Measurements from ENCODE around the gene UPF2.
"Not testable (repeated sequence)": the region's sequence is repeated elsewhere in the genome, so short reads cannot be mapped to it uniquely, and the experiment has no call there.

The UPF2 gene

DNA sequence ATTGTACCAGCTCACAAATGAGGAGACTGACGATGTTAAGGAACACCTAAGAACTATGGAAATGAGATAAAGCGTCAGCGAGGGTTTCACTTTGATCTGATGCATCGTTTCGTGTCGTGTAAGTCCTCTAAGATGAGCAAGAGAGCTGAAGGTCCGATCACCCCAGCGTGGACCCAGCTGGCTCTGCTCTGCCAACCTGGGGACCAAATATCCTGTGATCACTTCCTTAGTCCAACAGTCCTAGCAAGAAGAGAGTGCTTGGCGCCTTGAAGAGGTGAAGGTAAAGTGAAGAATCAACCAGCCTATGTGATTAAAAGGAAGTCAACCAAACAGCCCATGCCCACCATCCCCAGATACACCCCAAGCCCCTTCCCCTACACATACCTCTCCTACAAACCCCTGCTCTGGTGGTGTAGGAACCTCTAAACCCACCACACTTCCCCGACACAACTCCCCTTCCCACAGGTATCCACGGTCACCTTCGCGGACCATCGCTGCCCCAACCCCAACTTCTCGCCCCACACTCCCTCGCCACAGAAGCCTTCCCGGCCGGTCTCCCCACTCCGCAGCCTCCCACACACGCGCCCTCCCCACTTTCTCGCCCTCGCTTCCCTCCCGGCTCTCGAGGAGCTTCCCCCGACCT lies 722 bp downstream of the UPF2 start:
- no peak for DNase-seq

DNA sequence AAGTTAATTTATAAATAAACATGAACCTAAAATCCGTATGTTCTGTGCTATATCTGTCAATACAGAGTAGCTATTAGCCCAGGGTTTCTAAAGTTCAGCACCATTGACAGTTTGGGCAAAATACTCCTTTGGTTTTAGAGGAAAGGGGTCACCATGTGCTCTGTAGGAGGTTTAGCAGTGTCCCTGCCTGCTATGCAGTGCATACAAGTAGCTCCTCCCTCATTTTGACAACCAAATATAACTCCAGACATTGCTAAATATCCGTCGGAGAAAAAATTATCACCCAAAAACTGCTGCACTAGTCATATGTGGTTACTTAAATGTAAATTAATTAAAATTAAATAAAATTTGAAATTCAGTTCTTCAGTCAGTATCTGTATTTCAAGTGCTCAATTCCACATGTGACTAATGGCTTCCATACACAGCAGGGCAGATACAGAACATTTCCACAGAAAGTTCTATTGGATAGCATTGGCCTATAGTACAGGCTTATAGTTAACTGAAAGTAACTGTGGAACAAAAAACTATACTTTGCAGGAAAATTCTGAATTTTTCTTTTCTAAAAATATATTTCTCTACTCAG lies 6.4 kb downstream of the UPF2 start:
- no peak for DNase-seq

DNA sequence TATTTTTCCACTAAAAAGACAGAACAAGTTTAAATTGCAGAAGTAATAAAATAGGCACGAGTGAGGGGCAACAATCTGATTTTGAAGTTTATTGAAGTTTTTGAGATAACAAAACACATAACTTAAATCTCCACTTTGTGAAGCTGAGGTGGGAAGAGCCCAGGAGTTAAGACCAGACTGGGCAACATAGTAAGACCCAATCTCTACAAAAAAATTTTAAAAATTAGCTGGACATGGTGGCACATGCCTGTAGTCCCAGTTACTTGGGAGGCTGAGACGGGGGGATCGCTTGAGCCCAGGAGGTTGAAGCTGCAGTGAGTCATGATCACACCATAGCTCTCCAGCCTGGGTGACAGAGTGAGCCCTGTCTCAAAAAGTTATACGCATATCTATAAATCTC lies 11.2 kb downstream of the UPF2 start:
- DNase-seq: no peak

DNA sequence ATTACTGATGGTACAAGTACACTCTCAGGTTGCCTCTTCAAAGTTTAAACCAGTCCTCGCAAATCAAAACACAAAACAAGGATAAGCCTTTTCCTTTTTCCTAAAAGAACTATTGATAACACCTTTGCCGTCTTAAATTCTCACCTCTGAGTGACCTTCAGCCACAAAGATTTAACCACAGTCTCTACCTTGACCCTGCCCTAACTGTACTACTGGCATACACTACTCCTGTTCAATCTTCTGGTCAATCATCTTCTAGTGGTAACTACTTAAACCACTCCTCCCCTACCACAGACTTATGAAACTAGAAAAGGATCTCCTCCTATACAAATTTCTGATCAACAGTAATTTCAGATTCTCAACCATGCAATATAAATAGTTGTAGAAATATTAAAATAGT lies 15.1 kb downstream of the UPF2 start:
- DNase-seq: no peak

DNA sequence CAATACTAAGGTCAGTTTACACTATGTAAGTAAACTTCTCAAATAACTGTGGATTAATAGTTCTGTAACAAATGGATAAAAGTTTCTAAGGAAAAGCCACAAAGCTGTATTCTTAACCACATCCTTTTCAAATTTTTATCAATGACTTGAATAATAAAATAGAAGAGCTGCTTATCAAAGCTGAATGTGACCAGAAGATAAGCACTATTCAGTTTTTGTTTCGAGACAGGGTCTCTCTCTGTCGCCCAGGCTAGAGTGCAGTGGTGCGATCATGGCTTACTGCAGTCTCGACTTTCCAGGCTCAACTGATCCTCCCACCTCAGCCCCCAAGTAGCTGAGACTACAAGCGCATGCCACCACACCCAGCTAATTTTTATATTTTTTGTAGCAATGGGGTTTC lies 17.0 kb downstream of the UPF2 start:
- DNase-seq: no peak

DNA sequence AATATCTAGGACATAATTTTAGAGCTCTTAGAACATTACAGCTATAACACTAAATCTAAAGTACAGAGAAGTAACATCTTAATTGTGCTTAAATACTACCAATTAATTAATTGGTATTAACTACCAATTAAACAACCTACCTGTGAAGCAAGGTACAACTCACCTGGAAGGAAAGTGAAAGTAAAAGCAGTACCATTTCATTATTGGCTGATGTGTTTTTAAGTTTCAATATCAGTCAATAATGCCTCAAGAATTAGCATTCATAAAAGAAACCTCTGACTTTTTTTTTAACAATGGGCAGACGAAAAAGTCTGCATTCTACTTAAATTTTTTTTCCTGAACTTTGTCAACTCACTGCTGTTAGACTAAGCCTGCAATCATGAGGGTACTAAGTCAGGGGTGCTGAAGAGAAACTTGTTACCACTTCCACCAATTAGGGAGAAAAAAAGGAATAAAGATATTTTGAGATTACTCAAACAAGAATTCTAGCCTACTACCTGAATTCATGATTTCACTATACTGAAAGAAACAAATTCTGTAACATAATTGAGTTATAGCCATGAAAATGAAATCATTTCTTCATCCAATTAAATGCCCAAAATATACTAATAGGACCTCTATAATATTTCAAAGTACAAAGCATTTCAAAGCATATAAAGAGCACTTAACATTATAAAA lies 19.9 kb downstream of the UPF2 start:
- DNase-seq: no peak

DNA sequence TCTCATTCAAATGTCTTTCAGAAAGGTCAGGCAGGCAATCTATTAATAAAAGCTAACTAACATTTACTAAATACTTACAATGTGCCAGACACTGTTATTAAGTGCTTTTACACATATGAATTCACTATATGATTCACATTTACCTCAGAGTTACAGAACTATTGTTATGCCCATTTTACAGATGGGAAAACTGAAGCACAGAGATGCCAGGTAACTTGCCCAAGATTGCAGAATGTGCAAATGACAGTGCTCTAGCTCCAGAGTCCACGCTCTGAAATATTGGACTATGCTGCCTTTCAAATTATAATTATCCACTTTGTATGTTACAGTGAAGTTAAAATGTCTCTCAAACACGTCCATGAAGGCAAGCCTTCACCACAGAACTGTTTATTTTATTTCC lies 22.0 kb downstream of the UPF2 start:
- DNase-seq: no peak

DNA sequence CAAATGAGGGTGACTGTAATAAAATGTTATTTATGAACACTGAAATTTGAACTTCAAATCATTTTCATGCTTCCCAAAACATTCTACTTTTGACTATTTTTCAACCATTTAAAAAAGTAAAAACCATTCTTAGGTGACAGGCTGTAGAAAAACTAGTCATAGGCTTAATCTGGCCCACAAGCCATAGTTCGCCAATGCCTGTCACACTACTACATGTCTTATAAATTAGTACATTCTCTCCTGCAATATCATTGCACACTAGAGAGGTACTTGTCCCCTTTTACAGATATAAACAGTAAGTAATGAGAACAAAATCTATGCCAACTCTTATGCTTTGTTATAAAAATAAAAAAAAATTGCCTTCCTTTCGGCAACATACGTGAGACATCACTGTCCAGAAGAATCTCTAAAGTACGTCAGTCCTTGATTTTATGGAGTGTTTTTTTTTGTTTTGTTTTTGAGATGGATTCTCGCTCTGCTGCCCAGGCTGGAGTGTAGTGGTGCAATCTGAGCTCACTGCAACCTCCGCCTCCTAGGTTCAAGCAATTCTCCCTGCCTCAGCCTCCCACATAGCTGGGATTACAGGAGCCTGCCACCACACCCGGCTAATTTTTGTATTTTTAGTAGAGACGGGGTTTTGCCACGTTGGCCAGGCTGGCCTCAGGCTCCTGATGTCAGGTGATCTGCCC lies 23.2 kb downstream of the UPF2 start:
- DNase-seq: no peak

DNA sequence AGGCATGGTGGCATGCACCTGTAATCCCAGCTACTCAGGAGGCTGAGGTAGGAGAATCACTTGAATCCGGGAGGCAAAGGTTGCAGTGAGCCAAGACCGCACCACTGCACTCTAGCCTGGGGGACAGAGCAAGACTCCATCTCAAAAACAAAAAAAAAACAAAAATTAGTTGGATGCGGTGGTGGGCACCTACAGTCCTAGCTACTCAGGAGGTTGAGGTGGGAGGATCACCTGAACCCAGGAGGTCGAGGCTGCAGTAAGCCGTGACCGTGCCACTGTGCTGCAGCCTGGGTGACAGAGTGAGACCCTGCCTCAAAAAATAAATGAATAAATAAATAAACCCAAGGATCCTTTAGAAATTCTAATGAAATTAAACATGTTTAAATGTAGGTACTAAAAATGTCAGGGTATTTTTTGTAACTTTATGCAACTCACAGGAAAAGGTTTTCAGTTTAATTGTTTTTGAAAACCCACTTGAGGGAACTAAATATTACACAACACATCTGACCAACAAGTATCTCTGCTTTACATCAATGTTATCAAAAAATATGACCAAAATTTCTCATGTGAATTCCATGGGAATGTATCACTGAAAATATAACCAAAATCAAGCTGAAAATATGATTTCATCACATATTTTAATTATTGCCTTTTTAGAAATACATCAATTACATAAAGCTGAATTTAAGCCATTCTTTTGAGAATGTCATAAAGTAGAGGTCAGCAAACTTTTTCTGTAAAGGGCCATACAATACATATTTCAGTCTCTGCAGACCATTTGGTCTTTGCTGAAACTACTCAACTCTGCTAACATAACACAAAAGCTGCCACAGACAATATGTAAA lies 23.9 kb downstream of the UPF2 start:
- DNase-seq: no peak

DNA sequence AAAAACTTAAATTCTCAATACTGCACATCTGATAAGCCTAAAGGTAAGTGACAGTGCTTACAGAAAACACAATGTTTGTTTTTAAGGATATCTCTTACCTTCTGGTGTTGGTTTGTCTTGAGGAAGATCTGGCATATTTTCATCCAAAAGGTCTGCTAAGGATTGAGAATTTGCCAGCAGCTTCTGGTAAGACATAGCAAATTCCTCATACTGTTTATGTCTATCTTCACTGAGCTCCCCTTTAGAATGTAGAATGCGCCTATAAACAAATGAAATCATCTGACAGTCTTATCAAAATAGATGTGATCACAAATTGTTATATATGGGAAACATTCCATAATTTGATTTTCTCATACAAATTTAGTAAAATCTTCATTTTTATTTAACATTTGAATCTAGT lies 28.7 kb downstream of the UPF2 start:
- no peak for DNase-seq

DNA sequence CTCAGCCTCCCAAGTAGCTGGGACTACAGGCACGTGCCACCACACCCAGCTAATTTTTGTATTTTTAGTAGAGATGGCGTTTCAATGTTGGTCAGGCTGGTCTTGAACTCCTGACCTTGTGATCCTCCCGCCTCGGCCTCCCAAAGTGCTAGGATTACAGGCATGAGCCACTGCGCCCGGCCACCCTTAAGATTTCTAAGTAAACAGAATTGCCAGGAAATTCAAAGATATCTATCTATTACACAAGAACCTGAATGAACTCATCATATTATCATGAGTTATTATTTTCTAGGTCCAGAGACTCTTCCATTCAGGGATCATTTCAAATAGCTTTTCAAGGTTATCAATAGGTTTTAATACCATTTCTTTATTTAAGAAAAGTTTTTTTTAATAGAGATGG lies 29.2 kb downstream of the UPF2 start:
- DNase-seq: not testable (repeated sequence)

DNA sequence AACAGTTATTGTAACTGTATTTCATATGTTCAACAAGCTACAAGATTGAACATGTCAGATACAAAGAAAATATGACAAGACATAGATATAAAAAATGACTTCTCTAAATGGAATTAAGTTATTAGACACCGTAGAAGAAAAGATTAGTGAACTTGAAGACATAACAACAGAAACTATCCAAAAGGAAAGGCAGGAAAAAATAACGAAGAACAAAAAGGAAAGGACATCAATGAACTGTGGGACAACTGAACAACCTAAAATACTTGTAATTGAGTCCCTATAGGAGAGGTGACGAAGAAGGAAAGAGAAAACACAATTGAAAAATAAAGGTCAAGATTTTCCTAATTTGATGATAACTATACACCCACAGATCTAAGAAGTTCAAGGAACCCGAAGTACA lies 32.3 kb downstream of the UPF2 start:
- no peak for DNase-seq

DNA sequence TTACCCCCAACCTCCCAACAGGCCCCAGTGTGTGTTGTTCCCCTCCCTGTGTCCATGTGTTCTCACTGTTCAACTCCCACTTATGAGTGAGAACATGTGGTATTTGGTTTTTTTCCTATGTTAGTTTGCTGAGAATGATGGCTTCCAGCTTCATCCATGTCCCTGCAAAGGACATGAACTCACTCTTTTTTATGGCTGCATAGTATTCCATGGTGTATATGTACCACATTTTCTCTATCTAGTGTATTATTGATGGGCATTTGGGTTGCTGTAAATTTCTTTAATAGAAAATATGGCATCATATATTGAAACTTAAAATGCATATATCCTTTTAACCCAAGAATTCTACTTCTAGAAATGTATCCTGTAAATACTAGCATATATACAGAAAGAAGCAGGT lies 33.8 kb downstream of the UPF2 start:
- DNase-seq: not testable (repeated sequence)

DNA sequence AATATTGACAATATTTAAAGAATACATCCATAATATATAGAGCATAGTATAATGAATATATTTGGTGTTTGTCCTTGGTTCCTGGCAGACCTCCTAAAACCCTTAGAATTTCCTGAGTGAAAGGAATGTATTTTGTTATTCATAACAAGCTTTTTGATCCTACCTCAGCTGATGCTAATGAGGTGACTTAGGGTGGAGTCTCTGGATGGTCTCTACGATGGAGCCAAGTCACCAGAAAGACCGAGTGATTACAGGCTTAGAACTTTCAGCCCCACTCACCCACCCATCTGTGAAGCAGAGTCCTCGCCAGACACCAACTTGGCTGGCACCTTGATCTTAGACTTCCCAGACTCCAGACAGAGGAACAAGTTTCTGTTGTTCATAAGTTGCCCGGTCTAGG lies 35.9 kb downstream of the UPF2 start:
- DNase-seq: no peak

DNA sequence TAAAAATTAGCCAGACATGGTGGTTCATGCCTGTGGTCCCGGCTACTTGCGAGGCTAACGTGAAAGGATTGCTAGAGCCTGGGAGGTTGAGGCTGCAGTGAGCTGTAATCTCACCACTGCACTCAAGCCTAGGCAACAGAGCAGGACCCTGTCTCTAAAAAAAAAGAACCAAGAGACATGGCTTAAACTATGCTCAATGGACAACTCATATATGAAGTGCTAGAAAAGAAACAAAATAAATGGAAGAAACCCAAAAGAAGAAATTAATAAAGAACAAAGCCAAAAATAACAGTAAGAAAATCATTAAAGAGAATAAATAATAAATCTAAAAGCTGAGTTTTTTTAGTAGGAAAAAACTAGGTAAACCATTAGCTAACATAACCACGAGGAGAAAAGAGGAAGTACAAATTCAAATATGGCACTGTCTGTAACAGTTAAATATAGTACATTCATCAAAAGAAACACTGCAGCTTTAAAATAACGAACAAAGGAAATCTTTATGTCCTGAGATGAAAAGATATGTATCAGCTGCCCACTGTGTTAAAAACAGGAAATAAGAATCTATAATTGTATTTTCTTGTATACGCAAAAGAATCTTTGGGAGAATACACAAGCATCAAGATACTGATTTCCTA lies 48.7 kb downstream of the UPF2 start:
- no peak for DNase-seq

DNA sequence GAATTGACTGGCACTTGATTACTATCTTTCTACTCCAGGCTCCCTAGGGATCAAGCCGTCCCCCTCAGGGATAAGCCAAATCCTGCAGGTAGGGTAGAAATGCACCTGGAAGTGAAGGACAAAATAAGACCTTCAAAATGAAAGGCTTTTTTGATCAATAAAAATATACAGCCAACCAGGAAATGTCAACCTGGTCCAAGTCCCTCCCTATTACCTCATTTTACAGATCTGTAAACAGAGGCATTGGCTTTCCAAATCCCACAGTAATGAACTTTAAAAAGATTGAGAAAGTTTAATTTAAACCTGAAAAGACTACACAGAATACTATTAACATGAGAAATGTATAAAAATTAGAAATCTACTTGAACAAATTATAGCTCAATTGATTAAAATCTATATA lies 53.7 kb downstream of the UPF2 start:
- DNase-seq: no peak

DNA sequence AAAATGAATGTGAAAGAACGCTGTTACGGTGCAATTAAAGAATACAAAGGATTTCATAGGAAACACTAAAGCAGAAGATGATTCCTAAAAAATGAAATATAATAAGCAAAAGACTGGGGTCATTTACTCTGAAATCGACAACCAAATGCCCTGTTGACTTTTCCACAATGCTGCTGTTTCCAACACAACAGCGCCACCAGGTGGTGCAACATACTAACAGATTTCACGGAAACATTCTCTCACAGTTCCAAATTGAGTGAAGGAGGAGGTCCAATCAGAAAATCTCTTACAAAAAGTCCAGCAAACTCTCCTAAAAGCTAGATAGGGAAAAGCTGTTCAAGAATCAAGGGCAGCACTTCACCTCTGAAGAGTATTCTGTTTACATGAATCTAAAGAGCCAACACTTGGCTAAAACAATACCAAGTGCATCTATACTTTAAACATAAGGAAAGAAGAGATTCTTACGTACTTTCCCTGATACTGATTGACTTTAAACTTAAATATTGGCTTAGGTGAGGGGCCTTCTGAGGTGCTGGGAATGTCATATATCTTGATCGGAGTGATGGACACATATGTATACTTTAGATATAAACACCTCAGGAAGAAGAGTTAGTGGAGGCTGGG lies 55.9 kb downstream of the UPF2 start:
- peak; percentile 55 for DNase-seq

DNA sequence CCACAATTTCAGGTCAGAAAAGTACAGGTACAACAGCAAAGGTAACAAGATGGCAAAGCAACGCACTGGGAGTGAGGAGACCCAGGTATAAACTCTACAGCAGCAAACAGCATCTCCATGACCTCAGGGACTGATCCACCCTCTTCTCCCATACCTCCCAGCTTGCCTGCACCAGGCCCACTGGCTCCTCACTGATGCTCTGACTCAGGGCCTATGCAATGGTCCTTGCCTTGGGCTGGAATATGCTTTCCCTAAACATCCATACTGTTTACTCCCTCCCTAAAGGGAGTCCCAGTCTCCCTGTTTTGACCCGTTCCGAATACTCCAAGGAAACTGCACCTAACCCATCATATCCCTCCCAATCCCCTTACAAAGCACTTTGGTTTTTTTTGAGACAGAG lies 60.4 kb downstream of the UPF2 start:
- DNase-seq: no peak

DNA sequence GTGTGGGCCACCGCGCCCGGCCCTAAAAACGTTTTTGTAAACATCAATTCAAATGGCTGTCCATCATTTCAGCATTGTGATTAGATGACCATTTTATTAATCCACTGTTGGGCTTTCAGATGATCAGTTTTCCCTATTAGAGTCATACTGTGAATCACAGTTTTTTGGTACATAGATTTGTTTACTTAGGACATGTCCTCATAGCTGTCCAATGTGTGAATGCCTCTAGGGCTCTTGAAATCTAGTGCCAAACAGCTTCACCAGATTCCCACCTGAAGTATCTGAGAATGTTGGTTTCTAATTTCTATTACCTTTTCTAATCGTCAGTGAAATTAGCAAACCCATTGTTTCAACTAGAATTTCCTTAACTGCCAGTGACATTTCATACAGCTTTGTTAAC lies 66.8 kb downstream of the UPF2 start:
- DNase-seq: no peak

DNA sequence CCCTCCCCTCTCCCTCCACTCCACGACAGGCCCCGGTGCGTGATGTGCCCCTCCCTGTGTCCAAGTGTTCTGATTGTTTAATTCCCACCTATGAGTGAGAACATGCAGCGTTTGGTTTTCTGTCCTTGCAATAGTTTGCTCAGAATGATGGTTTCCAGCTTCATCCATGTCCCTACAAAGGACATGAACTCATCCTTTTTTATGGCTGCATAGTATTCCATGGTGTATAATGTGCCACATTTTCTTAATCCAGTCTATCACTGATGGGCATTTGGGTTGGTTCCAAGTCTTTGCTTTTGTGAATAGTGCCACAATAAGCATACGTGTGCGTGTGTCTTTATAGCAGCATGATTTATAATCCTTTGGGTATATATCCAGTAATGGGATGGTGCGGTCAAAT lies 70.1 kb downstream of the UPF2 start:
- not testable (repeated sequence) for DNase-seq

DNA sequence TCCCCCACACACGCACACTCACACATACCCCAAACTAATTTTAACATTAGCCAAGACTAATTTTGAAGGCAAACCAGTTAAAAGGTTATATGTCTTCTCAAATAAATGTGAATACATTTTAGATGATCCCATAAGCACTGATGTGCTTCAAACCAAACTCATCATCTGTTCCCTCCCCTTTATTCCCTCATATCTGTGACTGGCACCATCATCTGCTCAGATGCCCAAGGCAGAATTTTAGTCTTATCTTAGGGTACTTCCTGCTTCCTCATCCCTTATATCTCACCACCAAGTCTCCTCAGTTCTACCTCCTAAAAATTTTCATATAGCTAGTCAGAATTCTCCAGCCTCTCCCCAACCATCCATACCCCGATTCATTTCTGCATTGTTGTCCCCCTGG lies 80.4 kb downstream of the UPF2 start:
- DNase-seq: no peak

DNA sequence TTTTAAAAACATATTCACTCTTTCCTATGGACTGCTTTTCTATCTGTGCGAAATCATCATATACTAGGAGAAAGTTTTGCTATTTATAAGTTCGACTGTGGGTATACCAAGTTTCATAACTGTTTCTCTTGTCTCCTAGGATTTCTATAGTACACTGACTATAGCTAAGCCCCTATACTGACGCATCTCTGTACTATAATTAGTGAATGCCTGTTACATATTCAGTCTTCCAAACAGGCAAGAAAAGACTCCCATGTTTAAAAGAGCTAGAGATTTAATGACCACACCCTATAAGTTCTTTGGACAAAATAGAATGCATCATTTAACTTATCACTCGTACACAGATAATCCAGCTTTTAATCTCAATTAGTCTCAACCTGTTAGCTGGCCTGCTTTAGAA lies 80.8 kb downstream of the UPF2 start:
- no peak for DNase-seq
